Vagina (tissue), 2 donors: ENCODE measurements around the gene CDKN2B. TPM values are rescaled to one million over a fixed set of nuclear protein-coding genes. Genes with fewer than 3 reads are reported as not detected.

Experiments
- DNase-seq, 2 donors: peaks; one replicate each; pipeline ENCODE4 v3.0.0-alpha.2; 2017; ENCODE audit errors: extremely low spot score in 2 of 2
- H3K27ac ChIP-seq: fragments of 200-600 bp; sonication (generic); one replicate; pipeline ENCODE4 v1.5.1; 2019
- H3K27me3 ChIP-seq: fragments of 200-600 bp; sonication (generic); one replicate; pipeline ENCODE4 v1.5.1; 2019
- H3K36me3 ChIP-seq, 2 donors: fragments of 200-600 bp; sonication (generic); one replicate each; pipeline ENCODE4 v1.5.1; 2017 to 2019
- H3K4me1 ChIP-seq: fragments of 200-600 bp; sonication (generic); one replicate; pipeline ENCODE4 v1.5.1; 2019
- H3K4me3 ChIP-seq, 2 donors: fragments of 200-600 bp; sonication (generic); 1 replicate in 1 of 2; 2 replicates in 1 of 2; pipeline ENCODE4 v1.5.1; 2016 to 2019
- H3K9me3 ChIP-seq: fragments of 200-600 bp; sonication (generic); one replicate; pipeline ENCODE4 v1.5.1; 2019
- CTCF ChIP-seq, 3 experiments: fragments of 450-650 bp in 2 of 3; fragments of 200-600 bp in 1 of 3; sonication (generic) in 1 of 3; IDR thresholded peaks; one replicate each; pipeline ENCODE4 v1.5.1; 2017 to 2019; ENCODE audit warnings: antibody characterized with exemption in 3 of 3, mild to moderate bottlenecking in 2 of 3, moderate library complexity in 2 of 3
- POLR2A ChIP-seq, 2 donors: fragments of 450-650 bp; IDR thresholded peaks; one replicate each; pipeline ENCODE4 v1.6.1; 2017; ENCODE audit warnings: antibody characterized with exemption in 2 of 2, mild to moderate bottlenecking in 2 of 2, moderate library complexity in 2 of 2
- POLR2AphosphoS5 ChIP-seq, 2 donors: sonication (generic); formaldehyde crosslinking; IDR thresholded peaks; one replicate each; pipeline ENCODE4 v1.9.0; 2017; ENCODE audit warnings: antibody characterized with exemption in 2 of 2, mild to moderate bottlenecking in 2 of 2, low read depth in 1 of 2; ENCODE audit not compliant: insufficient read depth in 1 of 2
- intact Hi-C: fragments of 100-400 bp; cut with DNase I; formaldehyde crosslinking; loops from one replicate; pipeline ENCODE4 v1.15.1; 2023
- total RNA-seq: library from RNA; depleted of rRNA; stranded (reverse); fragments of >200 nt; gene quantifications from one replicate; pipeline ENCODE4 v1.2.3, GENCODE V29; 2016

CDKN2B gene
- total RNA-seq, 1 donor from 2014 or later = 67.0 TPM

GRCh38 chr9:22047596-22047995 is 38.5 kb upstream of the CDKN2B start:
- Histone ChIP-seq H3K27ac (no peak overlapping the region), H3K27me3 (no peaks in the 10 kb centered on the region), H3K36me3 (no peaks in the 10 kb centered on the region), H3K4me3 (no peak overlapping the region), H3K4me1 (no peaks in the 10 kb centered on the region), H3K9me3 (no peaks in the 10 kb centered on the region)
- TF ChIP-seq CTCF (IDR thresholded peaks at IDR 0.05) (no peak), POLR2A (IDR thresholded peaks at IDR 0.05) (no peak), POLR2AphosphoS5 (IDR thresholded peaks at IDR 0.05; ENCODE audit: insufficient read depth in 1 of 2, low read depth in 1 of 2) (no peak)
- no peak for DNase-seq
- intact Hi-C loops = no loop called here

- Histone ChIP-seq H3K4me3 (no peak overlapping the region), H3K36me3 (no peaks in the 10 kb centered on the region), H3K27me3 (no peaks in the 10 kb centered on the region), H3K27ac (no peak overlapping the region), H3K4me1 (no peaks in the 10 kb centered on the region), H3K9me3 (no peaks in the 10 kb centered on the region)
- no peak for DNase-seq
- intact Hi-C loops = no loop called here
- TF ChIP-seq POLR2AphosphoS5 (IDR thresholded peaks at IDR 0.05; ENCODE audit: insufficient read depth in 1 of 2, low read depth in 1 of 2) (no peak), POLR2A (IDR thresholded peaks at IDR 0.05) (no peak), CTCF (IDR thresholded peaks at IDR 0.05) (no peak)
Observed at GRCh38 chr9:22046243-22046885, 37.3 kb upstream of the CDKN2B start.

DNA sequence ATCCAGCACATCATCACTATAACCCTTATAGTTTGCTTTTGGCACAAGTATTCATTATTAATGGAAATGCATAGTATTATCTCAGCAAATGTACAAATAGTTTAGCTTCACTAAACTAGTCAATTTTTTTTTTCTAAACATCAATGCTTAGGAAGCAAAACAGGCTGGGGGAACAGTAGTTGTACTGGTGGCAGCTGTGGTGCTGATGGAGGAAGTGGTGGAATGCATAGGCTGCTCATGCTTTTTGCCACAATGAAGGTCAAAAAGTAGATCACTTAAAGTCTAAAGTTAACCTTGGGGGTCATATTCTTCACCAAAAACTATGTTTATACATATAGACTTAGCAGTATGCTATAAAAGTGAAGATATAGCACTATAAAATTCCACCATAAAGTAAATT is 36.3 kb upstream of the CDKN2B start:
- no peaks in the 10 kb centered on the region for H3K36me3 ChIP-seq
- H3K4me1 ChIP-seq = no peaks in the 10 kb centered on the region
- H3K4me3 ChIP-seq = no peak overlapping the region
- intact Hi-C loops = no loop called here
- TF ChIP-seq CTCF (IDR thresholded peaks at IDR 0.05) (no peak), POLR2AphosphoS5 (IDR thresholded peaks at IDR 0.05; ENCODE audit: insufficient read depth in 1 of 2, low read depth in 1 of 2) (no peak), POLR2A (IDR thresholded peaks at IDR 0.05) (no peak)
- DNase-seq = no peak
- no peaks in the 10 kb centered on the region for H3K27me3 ChIP-seq
- no peak overlapping the region for H3K27ac ChIP-seq
- H3K9me3 ChIP-seq = no peaks in the 10 kb centered on the region

DNA sequence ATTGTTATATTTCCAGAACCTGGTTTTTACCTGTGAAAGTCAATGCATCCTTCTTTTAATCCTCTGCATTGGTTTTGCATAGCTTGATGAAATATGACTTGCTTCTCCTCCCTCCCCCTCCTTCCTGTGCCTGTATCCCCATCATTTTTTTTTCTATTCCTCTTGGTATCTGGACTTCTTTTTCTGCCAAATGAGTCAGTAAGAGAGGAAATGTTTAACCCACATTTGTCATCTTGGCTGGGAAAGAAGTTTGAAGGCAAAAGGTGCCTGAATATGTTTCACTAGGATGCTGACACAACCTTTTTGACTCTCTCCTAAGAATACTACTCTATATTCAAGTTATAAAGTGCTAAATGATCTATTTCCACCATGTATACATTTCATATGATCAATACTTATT is 35.5 kb upstream of the CDKN2B start:
- intact Hi-C loops = no loop called here
- DNase-seq = no peak
- H3K9me3 ChIP-seq = no peaks in the 10 kb centered on the region
- H3K27me3 ChIP-seq = no peaks in the 10 kb centered on the region
- H3K27ac ChIP-seq = no peak overlapping the region
- peaks cover 6% of the 10 kb centered on the region for H3K4me1 ChIP-seq
- TF ChIP-seq POLR2AphosphoS5 (IDR thresholded peaks at IDR 0.05; ENCODE audit: insufficient read depth in 1 of 2, low read depth in 1 of 2) (no peak), POLR2A (IDR thresholded peaks at IDR 0.05) (no peak), CTCF (IDR thresholded peaks at IDR 0.05) (no peak)
- no peak overlapping the region for H3K4me3 ChIP-seq
- no peaks in the 10 kb centered on the region for H3K36me3 ChIP-seq

GRCh38 chr9:22043928-22044327 is 34.8 kb upstream of the CDKN2B start:
- intact Hi-C loops = no loop called here
- no peak for TF ChIP-seq POLR2AphosphoS5 (IDR thresholded peaks at IDR 0.05; ENCODE audit: insufficient read depth in 1 of 2, low read depth in 1 of 2)
- no peak for TF ChIP-seq POLR2A (IDR thresholded peaks at IDR 0.05)
- TF ChIP-seq CTCF (IDR thresholded peaks at IDR 0.05) = no peak
- Histone ChIP-seq H3K9me3 (no peaks in the 10 kb centered on the region), H3K36me3 (no peaks in the 10 kb centered on the region), H3K4me3 (no peak overlapping the region), H3K27me3 (no peaks in the 10 kb centered on the region), H3K27ac (no peak overlapping the region), H3K4me1 (peaks cover 10% of the 10 kb centered on the region)
- no peak for DNase-seq
